Stimulated activated CD4-positive, alpha-beta T cell treated with anti-CD3 and anti-CD28 coated beads, Interleukin-4, amount 100 ng/mL, for 4 hours (primary cell): ENCODE results near the gene CFAP73.

ENCODE experiments used
- DNase-seq, 2 experiments: peaks; one replicate each; pipeline ENCODE4 v3.0.0-alpha.2; 2020

Gene CFAP73

DNA sequence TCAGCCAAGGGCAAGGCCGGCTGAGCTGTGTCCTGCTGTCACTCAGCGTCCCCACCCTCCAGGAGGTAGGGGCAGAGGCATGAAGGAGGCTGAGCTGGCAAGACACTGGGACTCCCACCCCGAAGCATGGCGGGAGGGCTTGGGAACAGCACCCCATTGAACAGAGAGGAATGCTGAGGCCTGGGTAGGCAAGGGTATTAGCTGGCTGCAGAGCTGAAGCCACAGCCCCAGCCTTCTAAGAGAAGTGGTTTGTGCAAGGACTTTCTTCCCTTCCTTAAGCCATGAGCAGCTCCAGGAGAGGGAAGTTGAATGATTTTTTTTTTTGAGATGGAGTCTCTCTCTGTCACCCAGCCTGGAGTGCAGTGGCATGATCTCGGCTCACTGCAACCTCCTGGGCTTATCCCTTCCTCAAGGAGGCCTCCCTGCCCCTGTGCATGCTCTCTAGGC, 6.6 kb upstream of the CFAP73 start:
- no peak for DNase-seq

DNA sequence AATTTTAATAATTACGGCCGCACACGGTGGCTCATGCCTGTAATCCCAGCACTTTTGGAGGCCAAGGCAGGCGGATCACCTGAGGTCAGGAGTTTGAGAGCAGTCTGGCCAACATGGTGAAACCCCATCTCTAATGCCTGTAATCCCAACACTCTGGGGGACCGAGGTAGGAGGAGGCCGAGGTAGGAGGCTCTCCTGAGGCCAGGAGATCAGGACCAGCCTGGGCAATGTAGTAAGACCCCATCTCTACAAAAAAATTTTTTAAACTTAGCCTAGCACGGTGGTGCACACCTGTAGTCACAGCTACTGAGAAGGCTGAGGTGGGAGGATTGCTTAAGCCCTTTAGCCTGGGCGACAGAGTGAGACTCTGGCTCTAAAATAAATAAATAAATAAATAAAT, 5.6 kb upstream of the CFAP73 start:
- DNase-seq: no peak

GRCh38 chr12:113144806-113145205, 4.7 kb upstream of the CFAP73 start:
- DNase-seq: no peak

DNA sequence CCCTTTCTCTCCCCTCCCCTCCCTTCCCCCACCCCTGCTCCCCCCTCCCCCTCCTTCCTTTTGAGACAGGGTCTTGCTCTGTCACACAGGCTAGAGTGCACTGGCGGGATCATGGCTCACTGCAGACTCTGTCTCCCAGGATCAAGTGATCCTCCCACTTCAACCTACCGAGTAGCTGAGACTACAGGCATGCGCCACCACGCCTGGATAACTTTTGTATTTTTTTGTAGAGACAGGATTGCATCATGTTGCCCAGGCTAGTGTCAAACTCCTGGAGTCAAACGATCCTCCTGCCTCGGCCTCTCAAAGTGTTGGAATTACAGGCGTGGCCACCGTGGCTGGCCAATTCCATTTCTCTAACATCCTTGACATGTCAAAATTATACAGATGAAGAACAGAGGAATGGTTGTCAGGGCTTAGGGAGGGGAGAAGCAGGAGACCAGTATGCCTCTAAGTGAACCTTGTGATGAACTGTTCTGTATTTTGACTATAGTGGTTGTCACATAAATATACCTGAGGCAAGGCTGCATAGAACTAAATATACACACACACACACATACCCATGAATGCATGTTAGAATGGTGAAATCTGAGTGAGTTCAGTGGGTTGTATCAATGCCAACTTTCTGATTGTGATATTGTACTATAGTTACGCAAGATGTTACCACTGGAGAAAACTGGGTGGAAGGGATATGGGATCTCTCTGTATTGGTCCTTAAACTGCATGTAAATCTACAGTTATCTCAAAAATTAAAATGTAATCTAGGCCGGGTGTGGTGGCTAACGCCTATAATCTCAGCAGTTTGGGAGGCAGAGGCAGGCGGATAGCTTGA, 3.6 kb upstream of the CFAP73 start:
- DNase-seq: no peak

GRCh38 chr12:113146999-113147398, 2.5 kb upstream of the CFAP73 start:
- DNase-seq: no peak

GRCh38 chr12:113151655-113152054, 2.1 kb downstream of the CFAP73 start:
- no peak for DNase-seq

GRCh38 chr12:113152196-113152834, 2.8 kb downstream of the CFAP73 start:
- DNase-seq: no peak

GRCh38 chr12:113152835-113153814, 3.6 kb downstream of the CFAP73 start:
- DNase-seq: peak; percentile 49 to 61

GRCh38 chr12:113154351-113154973, 4.9 kb downstream of the CFAP73 start:
- DNase-seq: peak in 1 of 2 experiments; percentile 24

GRCh38 chr12:113155060-113155459, 5.5 kb downstream of the CFAP73 start:
- no peak for DNase-seq

- DNase-seq: no peak
Measured at GRCh38 chr12:113155646-113156045, 6.1 kb downstream of the CFAP73 start.

DNA sequence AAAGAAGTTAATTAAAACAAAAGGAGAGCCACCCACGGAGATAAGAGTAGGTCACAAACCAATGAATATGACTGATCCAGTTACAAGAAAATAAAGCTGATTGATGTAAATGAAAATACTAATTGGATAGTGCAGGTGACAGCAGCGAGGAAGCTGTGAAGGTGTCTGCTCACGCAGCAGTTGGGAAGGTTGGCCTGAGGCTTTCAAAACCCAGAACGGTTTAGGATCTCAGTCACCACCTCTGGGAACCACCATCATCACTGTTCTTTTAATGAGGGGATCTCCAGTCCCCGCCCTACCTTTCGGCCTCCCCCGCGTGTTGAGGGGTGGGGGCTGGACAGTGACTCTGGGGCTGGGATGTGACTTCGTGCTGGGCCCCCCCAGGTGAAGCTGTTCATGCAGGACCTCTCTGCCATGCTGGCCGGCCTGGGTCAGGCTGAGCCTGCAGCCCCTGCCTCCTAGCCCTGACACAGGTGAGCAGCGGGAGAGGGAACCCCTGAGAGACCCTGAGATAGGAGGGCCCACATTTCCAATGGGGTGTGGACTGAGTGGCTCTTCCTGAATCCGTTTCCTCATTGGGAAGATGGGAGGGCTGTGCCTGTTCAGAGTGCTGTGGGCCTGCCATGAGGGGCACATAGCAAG, 7.8 kb downstream of the CFAP73 start:
- DNase-seq: no peak

DNA sequence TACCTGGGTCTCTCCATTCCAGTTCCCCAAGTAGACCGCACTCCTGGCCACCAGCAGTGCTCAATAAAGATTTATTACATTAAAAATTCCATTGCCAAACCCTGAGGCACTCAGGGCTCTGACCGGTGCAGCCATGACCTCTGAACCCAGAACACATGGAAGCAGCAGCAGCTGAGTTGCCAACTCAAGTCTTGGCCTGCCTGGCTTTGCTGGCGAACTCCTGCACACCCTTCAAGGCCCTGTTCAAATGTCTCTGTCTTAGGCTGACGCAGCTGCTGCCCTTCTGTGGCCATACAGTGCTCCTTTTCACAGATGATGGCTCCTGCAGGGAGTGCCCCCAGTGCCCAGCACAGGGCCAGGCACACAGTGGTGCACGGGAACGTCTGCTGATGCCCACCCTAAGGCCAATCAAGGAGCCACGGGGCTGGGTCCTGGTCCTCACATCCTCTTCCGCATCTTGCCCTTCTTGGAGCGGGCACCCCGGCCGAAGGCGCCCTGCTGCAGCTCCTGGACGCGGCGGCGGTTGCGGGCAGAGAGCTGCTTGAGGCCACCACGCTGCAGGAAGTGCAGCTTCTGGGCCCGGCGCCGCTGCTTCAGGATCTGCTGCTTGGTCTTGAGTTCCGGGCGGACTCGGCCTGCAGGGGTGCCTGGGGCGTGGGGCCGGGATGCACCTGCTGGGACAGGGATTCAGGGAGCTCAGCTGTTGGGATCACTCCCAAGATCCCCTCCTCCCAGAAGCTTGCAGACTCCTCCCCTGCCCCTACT, 9.1 kb downstream of the CFAP73 start:
- no peak for DNase-seq

DNA sequence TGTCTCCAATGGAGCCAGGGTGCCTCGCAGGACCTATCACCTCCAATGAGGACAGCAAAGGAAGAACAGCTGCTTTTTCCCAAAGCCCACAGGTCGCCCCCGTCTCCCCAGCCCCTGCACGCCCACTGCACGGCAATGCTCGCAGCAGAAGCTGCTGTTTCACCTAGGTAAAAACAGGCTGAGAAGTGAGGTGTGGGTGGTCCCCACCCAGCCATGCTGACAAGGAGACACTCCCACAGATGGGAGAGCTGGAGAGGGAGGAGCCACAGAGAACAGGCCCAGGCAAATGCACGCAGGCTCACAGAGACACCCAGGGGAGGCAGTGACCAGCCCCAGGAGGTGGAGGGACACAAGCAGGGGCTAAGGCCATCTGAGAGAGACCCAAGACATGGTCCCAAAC, 10.4 kb downstream of the CFAP73 start:
- DNase-seq: no peak

DNA sequence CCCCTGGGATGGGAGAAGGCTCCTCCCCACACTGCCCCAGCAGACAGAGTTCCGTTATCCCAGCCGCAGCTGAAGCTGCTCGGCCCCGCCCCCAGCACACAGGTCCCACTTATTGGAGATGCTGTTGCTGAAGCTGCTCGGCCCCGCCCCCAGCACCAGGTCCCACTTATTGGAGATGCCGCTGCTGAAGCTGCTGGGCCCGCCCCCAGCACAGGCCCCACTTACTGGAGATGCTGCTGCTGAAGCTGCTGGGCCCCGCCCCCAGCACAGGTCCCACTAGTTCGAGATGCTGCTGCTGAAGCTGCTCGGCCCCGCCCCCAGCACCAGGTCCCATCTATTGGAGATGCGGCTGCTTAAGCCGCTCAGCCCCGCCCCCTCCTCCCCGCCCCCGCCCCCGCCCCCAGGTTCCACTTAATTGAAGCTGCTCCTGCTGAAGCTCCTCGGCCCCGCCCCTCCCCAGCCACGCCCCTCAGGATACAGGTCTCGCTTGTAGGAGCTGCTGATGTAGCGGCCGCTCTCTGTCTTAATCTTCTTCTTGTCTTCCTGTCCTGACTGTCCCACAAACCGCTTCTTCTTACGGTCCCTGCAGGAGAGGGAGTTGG, 12.0 kb downstream of the CFAP73 start:
- DNase-seq: peak in 1 of 2 experiments; percentile 25

GRCh38 chr12:113162102-113163029, 12.8 kb downstream of the CFAP73 start:
- no peak for DNase-seq

- DNase-seq: no peak
Measured at GRCh38 chr12:113163030-113163360, 13.5 kb downstream of the CFAP73 start.

DNA sequence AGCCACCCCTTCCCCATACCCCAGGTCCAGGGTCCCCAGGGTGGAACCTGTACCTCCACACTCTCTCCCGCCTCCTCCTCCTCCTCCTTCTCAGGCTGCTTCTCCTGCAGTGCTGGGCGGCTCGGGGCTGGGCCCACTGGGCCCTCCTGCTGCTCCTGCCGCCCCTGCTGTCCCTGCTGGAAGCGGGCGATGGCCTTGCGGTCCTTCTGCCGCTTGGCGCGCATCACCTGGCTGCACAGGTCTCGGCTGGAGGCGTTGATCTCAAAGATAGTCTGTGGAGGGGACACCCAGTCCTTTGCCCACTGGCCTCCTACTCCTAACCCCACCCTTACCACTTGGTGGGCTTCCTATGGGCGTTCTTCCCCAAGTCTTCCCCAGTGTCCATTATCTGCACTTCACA, 14.5 kb downstream of the CFAP73 start:
- DNase-seq: no peak

- DNase-seq: no peak
Measured at GRCh38 chr12:113165521-113166450, 16.3 kb downstream of the CFAP73 start.
